HK-2 (cell line): ENCODE data around the gene TTLL3.
A peak's percentile ranks its signal among the peaks of the same experiment; 100 is the strongest.

Experiments used
- DNase-seq: peaks from one replicate; pipeline ENCODE4 v3.0.0-alpha.2; 2018; ENCODE audit not compliant: unreplicated experiment

The TTLL3 gene

GRCh38 chr3:9806688-9807589 is 3.1 kb upstream of the TTLL3 start:
- no peak for DNase-seq

- no peak for DNase-seq
These were observed 2.1 kb upstream of the TTLL3 start for GRCh38 chr3:9807981-9808344.

- peak; percentile 44 for DNase-seq
These were observed 1.6 kb upstream of the TTLL3 start for GRCh38 chr3:9808345-9809037.

- DNase-seq, result peak; percentile 37
These were observed 835 bp upstream of the TTLL3 start for GRCh38 chr3:9809239-9809614.

- DNase-seq, result no peak
These were observed 340 bp downstream of the TTLL3 start for GRCh38 chr3:9810433-9810770.

GRCh38 chr3:9810846-9811245 is 784 bp downstream of the TTLL3 start:
- no peak for DNase-seq

GRCh38 chr3:9812870-9813483 is 2.9 kb downstream of the TTLL3 start:
- no peak for DNase-seq

GRCh38 chr3:9815986-9816385 is 5.9 kb downstream of the TTLL3 start:
- DNase-seq, result no peak

GRCh38 chr3:9817436-9817835 is 7.4 kb downstream of the TTLL3 start:
- DNase-seq, result no peak

- DNase-seq, result no peak
These were observed 8.7 kb downstream of the TTLL3 start for GRCh38 chr3:9818666-9819335.

GRCh38 chr3:9820543-9820942 is 10.5 kb downstream of the TTLL3 start:
- DNase-seq, result no peak

- DNase-seq, result no peak
These were observed 10.9 kb downstream of the TTLL3 start for GRCh38 chr3:9820946-9821345.

GRCh38 chr3:9825451-9826040 is 15.5 kb downstream of the TTLL3 start:
- no peak for DNase-seq

GRCh38 chr3:9826815-9827573 is 16.9 kb downstream of the TTLL3 start:
- no peak for DNase-seq

GRCh38 chr3:9828801-9829755 is 19.0 kb downstream of the TTLL3 start:
- DNase-seq, result no peak

GRCh38 chr3:9831253-9831652 is 21.2 kb downstream of the TTLL3 start:
- no peak for DNase-seq

GRCh38 chr3:9833078-9833477 is 23.0 kb downstream of the TTLL3 start:
- DNase-seq, result no peak

GRCh38 chr3:9834520-9835380 is 24.7 kb downstream of the TTLL3 start:
- DNase-seq, result no peak
